Ovary (tissue), 3 donors: ENCODE measurements around the gene DSC2.

Source experiments
- CTCF ChIP-seq, 3 donors: fragments of 450-650 bp in 2 of 3; fragments of 200-600 bp in 1 of 3; IDR thresholded peaks; one replicate each; pipeline versions ENCODE4 v1.5.1 to v1.8.0; 2016 to 2022; ENCODE audit warnings: antibody characterized with exemption in 3 of 3, mild to moderate bottlenecking in 1 of 3
- EP300 ChIP-seq: sonication (generic); formaldehyde crosslinking; IDR thresholded peaks from one replicate; pipeline ENCODE4 v1.6.1; 2017; ENCODE audit warnings: antibody characterized with exemption
- POLR2A ChIP-seq: fragments of 450-650 bp; IDR thresholded peaks from one replicate; pipeline ENCODE4 v1.6.1; 2017; ENCODE audit warnings: antibody characterized with exemption, mild to moderate bottlenecking, moderate library complexity
- donor health status: DM: no; HTN: no; CAD: no.

GRCh38 chr18:31098878-31099277 lies 3.3 kb downstream of the DSC2 start:
- TF ChIP-seq CTCF (IDR thresholded peaks at IDR 0.05) = no peak
- no peak for TF ChIP-seq POLR2A
- TF ChIP-seq EP300 = no peak
